ENCODE data around the gene SP8. TPM values are rescaled to one million over a fixed set of nuclear protein-coding genes. Genes with fewer than 3 reads are reported as not detected.

SP8 gene
- total and polyA plus RNA-seq, 2 experiments from 2014 or later: not detected

GRCh38 chr7:20790375-20790774, 3.7 kb upstream of the SP8 start:
- Histone ChIP-seq H3K4me3 (no peak overlapping the region), H2AFZ (no peak overlapping the region), H3K9ac (no peak overlapping the region), H3K4me2 (ENCODE audit: unreplicated experiment) (no peak overlapping the region), H3K79me2 (ENCODE audit: insufficient read depth) (no peaks in the 10 kb centered on the region), H3F3A (ENCODE audit: insufficient read depth) (no peaks in the 10 kb centered on the region), H3K27ac (no peak overlapping the region), H3K9me2 (ENCODE audit: insufficient read depth) (no peaks in the 10 kb centered on the region), H3K4me1 (ENCODE audit: insufficient read depth) (no peaks in the 10 kb centered on the region), H4K20me1 (ENCODE audit: insufficient read depth) (no peaks in the 10 kb centered on the region), H3K36me3 (ENCODE audit: low read depth) (no peaks in the 10 kb centered on the region), H3K27me3 (replicated peaks; ENCODE audit: insufficient read depth) (peaks cover 96% of the 10 kb centered on the region), H3K9me3 (ENCODE audit: low read depth) (no peaks in the 10 kb centered on the region)
- DNase-seq: no peak
- WGBS, 2 experiments (ENCODE audit: low coverage in 1 of 2, low lambda C conversion rate in 2 of 2, missing lambda C conversion rate in 2 of 2): 36 to 38% methylated on average over 5 of the region's 5 CpGs
- in situ Hi-C loops (cut with MboI): loop anchor here (25.0 kb wide), 1 partner anchor 1222 kb away; no protein-coding TSS in a partner anchor
- TF ChIP-seq EZH2phosphoT487 (IDR thresholded peaks at IDR 0.05; ENCODE audit: insufficient read depth, low read depth) (no peak), EZH2 (IDR thresholded peaks at IDR 0.05; ENCODE audit: insufficient read depth, poor library complexity, severe bottlenecking) (no peak)

GRCh38 chr7:20788420-20788990, 1.8 kb upstream of the SP8 start:
- Histone ChIP-seq H2AFZ (no peak overlapping the region), H3K9me2 (ENCODE audit: insufficient read depth) (no peaks in the 10 kb centered on the region), H4K20me1 (ENCODE audit: insufficient read depth) (no peaks in the 10 kb centered on the region), H3K27me3 (replicated peaks; ENCODE audit: insufficient read depth) (peaks cover 93% of the 10 kb centered on the region), H3F3A (ENCODE audit: insufficient read depth) (no peaks in the 10 kb centered on the region), H3K4me2 (ENCODE audit: unreplicated experiment) (no peak overlapping the region), H3K9ac (no peak overlapping the region), H3K4me3 (no peak overlapping the region), H3K9me3 (ENCODE audit: low read depth) (no peaks in the 10 kb centered on the region), H3K79me2 (ENCODE audit: insufficient read depth) (no peaks in the 10 kb centered on the region), H3K4me1 (ENCODE audit: insufficient read depth) (no peaks in the 10 kb centered on the region), H3K27ac (no peak overlapping the region), H3K36me3 (ENCODE audit: low read depth) (no peaks in the 10 kb centered on the region)
- 24 to 25% methylated on average over 10 of the region's 10 CpGs for WGBS, 2 experiments (ENCODE audit: low coverage in 1 of 2, low lambda C conversion rate in 2 of 2, missing lambda C conversion rate in 2 of 2)
- TF ChIP-seq EZH2phosphoT487 (IDR thresholded peaks at IDR 0.05; ENCODE audit: insufficient read depth, low read depth): no peak
- no peak for TF ChIP-seq EZH2 (IDR thresholded peaks at IDR 0.05; ENCODE audit: insufficient read depth, poor library complexity, severe bottlenecking)
- no peak for DNase-seq
- in situ Hi-C loops (cut with MboI): loop anchor here (25.0 kb wide), 1 partner anchor 1224 kb away; no protein-coding TSS in a partner anchor

GRCh38 chr7:20787660-20788419, 1.2 kb upstream of the SP8 start:
- Histone ChIP-seq H3K4me2 (ENCODE audit: unreplicated experiment) (no peak overlapping the region), H3K4me3 (no peak overlapping the region)
- in situ Hi-C loops (cut with MboI): loop anchor here (25.0 kb wide), 1 partner anchor 1224 kb away; no protein-coding TSS in a partner anchor

DNA sequence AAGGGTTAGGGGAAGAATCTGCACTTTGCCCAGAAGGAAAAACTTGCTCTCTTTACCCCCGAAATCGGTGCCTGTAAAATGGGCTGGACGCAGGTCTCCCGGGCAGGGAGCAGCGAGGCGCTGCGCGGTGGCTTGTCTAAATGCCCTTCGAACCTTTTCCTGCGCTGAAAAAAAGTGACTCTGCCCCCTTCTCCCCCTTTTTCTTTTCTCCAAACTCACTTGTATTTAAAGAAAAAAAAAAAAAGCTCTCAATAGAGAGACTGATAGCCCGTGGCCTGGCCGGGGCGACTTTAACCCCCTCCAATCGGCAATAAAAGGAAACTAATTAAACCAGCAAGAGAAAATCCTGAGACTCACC, 286 bp downstream of the SP8 start:
- peak overlapping the region; percentile 38 for H3K4me2 ChIP-seq (ENCODE audit: unreplicated experiment)
- H3K27me3 ChIP-seq (replicated peaks; ENCODE audit: insufficient read depth): peaks cover 94% of the 10 kb centered on the region
- H3K9me2 ChIP-seq (ENCODE audit: insufficient read depth): no peaks in the 10 kb centered on the region
- in situ Hi-C loops (cut with MboI): loop anchor here (25.0 kb wide), 1 partner anchor 1226 kb away; no protein-coding TSS in a partner anchor
- H3K9me3 ChIP-seq (ENCODE audit: low read depth): no peaks in the 10 kb centered on the region
- no peaks in the 10 kb centered on the region for H4K20me1 ChIP-seq (ENCODE audit: insufficient read depth)
- DNase-seq: no peak
- 9 to 12% methylated on average over 13 to 14 of the region's 14 CpGs for WGBS, 2 experiments (ENCODE audit: low coverage in 1 of 2, low lambda C conversion rate in 2 of 2, missing lambda C conversion rate in 2 of 2)
- TF ChIP-seq EZH2 (IDR thresholded peaks at IDR 0.05; ENCODE audit: insufficient read depth, poor library complexity, severe bottlenecking) (peak; percentile 29), EZH2phosphoT487 (IDR thresholded peaks at IDR 0.05; ENCODE audit: insufficient read depth, low read depth) (peak; percentile 41; the same call in 1 of the 2 replicates)
- H3K4me1 ChIP-seq (ENCODE audit: insufficient read depth): no peaks in the 10 kb centered on the region
- H2AFZ ChIP-seq: peak overlapping the region; percentile 49
- H3K27ac ChIP-seq: no peak overlapping the region
- H3K79me2 ChIP-seq (ENCODE audit: insufficient read depth): no peaks in the 10 kb centered on the region
- no peak overlapping the region for H3K9ac ChIP-seq
- H3K36me3 ChIP-seq (ENCODE audit: low read depth): no peaks in the 10 kb centered on the region
- no peaks in the 10 kb centered on the region for H3F3A ChIP-seq (ENCODE audit: insufficient read depth)
- peak overlapping the region; percentile 32 for H3K4me3 ChIP-seq

More at GRCh38 chr7:20787660-20788419, 1.2 kb upstream of the SP8 start:
- WGBS, 2 experiments (ENCODE audit: low coverage in 1 of 2, low lambda C conversion rate in 2 of 2, missing lambda C conversion rate in 2 of 2): 14 to 16% methylated on average over 21 of the region's 21 CpGs
- H3K27ac ChIP-seq: no peak overlapping the region
- H3K9ac ChIP-seq: no peak overlapping the region
- H3F3A ChIP-seq (ENCODE audit: insufficient read depth): no peaks in the 10 kb centered on the region
- H3K4me1 ChIP-seq (ENCODE audit: insufficient read depth): no peaks in the 10 kb centered on the region
- H2AFZ ChIP-seq: no peak overlapping the region
- no peaks in the 10 kb centered on the region for H4K20me1 ChIP-seq (ENCODE audit: insufficient read depth)
- peaks cover 94% of the 10 kb centered on the region for H3K27me3 ChIP-seq (replicated peaks; ENCODE audit: insufficient read depth)
- H3K36me3 ChIP-seq (ENCODE audit: low read depth): no peaks in the 10 kb centered on the region
- no peaks in the 10 kb centered on the region for H3K9me2 ChIP-seq (ENCODE audit: insufficient read depth)
- H3K9me3 ChIP-seq (ENCODE audit: low read depth): no peaks in the 10 kb centered on the region
- no peak for DNase-seq
- TF ChIP-seq EZH2 (IDR thresholded peaks at IDR 0.05; ENCODE audit: insufficient read depth, poor library complexity, severe bottlenecking) (peak; percentile 4), EZH2phosphoT487 (IDR thresholded peaks at IDR 0.05; ENCODE audit: insufficient read depth, low read depth) (no peak)
- no peaks in the 10 kb centered on the region for H3K79me2 ChIP-seq (ENCODE audit: insufficient read depth)

All from GM23248 (cell line).